Brain microvascular endothelial cell (primary cell): Measurements from ENCODE around the gene CXCL17.
A peak's percentile ranks its signal among the peaks of the same experiment; 100 is the strongest.

ENCODE experiments used
- DNase-seq: peaks from one replicate; pipeline ENCODE4 v3.0.0-alpha.2; 2020
- H3K27ac ChIP-seq: fragments of 250-450 bp; sonication (Bioruptor Pico); 2 replicates; pipeline ENCODE4 v1.5.1; 2020; ENCODE audit warnings: mild to moderate bottlenecking, moderate library complexity
- H3K27me3 ChIP-seq: fragments of 250-450 bp; sonication (Bioruptor Pico); replicated peaks from 2 replicates; pipeline ENCODE4 v1.5.1; 2020; ENCODE audit warnings: mild to moderate bottlenecking
- H3K36me3 ChIP-seq: fragments of 250-450 bp; sonication (Bioruptor Pico); replicated peaks from 2 replicates; pipeline ENCODE4 v1.5.1; 2020; ENCODE audit warnings: mild to moderate bottlenecking
- H3K4me3 ChIP-seq: 2 replicates; pipeline ENCODE4 v1.5.1; 2011; ENCODE audit warnings: low read depth, mild to moderate bottlenecking, control low read depth, low read length, moderate library complexity
- CTCF ChIP-seq: IDR thresholded peaks from 2 replicates; pipeline ENCODE4 v1.5.1; 2011; ENCODE audit warnings: low read depth, mild to moderate bottlenecking, moderate library complexity, low read length, control low read depth, inconsistent platforms; ENCODE audit errors: missing control alignments
- in situ Hi-C: cut with HindIII; loops from 2 replicates; pipeline ENCODE4 v1.10.0; 2017; ENCODE audit warnings: low sequenced_read_pairs, low pct_ligation_motif_present

Gene CXCL17

GRCh38 chr19:42402376-42403116, 40.2 kb downstream of the CXCL17 start:
- no peak overlapping the region for H3K4me3 ChIP-seq
- in situ Hi-C loops: no loop called here
- TF ChIP-seq CTCF: no peak
- H3K27me3 ChIP-seq: no peaks in the 10 kb centered on the region
- no peak overlapping the region for H3K27ac ChIP-seq
- no peak for DNase-seq
- H3K36me3 ChIP-seq: no peaks in the 10 kb centered on the region

DNA sequence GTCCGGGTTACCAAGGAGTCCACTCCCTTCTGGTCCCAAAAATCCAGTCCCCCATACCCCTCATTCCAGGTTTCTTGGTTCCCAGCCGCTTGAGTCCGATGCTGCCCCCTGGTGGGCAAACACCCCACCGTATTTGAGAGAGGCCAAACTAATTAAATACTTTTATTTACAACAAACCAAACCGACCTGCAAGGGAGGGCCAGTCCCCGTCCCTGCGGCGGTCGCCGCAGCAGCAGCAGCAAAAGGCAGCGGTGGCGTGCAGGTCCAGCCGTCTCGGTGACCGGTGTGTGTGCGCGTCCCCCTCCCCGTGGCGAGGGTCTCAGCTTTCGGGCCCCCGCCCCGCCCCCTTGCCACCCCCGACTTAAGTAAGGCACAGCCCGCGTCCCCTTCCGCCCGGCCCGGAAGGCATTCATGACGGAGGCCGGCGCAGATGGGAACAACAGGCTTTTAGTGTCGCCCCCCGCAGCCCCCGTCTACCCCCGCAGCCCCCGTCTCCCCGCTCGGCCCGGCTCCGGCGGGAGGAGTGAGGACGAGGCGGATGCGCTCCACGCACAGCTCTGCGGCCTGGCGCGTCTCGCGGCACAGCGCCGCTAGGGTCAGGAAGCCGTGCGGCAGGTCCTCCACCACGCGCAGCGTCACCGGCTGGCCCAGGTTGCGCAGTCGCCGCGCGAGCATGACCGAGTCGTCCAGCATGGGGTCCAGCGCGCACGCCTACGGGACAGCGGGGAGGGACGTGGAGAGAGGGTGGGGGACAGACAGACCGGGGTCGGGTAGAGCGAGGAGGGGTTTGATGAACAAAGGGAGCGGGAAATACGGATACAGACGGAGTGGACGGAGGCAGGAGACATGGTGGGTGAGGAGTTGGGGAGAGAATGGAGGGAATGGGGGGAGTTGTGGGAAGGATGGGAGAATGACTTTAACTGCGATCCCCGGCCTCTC, 41.1 kb downstream of the CXCL17 start:
- Histone ChIP-seq H3K36me3 (no peaks in the 10 kb centered on the region), H3K4me3 (peak overlapping the region; percentile 56), H3K27ac (no peak overlapping the region), H3K27me3 (no peaks in the 10 kb centered on the region)
- DNase-seq: peak; percentile 65
- in situ Hi-C loops: no loop called here
- TF ChIP-seq CTCF: peak; percentile 90

DNA sequence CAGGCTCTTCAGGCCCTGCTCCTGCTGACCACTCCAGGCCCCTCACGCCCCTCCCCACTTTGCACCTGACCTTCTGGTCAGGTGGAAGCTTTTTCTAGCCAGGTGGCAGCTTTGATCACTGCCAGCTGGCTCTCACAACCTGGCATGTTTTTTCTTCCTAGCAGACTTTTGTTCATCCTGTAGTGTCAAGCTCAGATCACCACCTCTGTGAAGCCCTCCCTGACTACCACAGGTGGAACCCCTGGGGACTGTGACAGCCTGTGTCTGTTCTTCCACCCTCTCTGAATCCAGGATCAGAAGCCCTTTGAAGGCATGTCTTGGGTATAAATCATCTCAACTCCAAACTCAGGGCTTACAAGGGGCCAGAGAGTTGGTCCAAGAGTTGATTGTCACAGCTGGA, 42.3 kb downstream of the CXCL17 start:
- H3K36me3 ChIP-seq: no peaks in the 10 kb centered on the region
- in situ Hi-C loops: no loop called here
- TF ChIP-seq CTCF: no peak
- H3K27me3 ChIP-seq: no peaks in the 10 kb centered on the region
- no peak overlapping the region for H3K27ac ChIP-seq
- no peak overlapping the region for H3K4me3 ChIP-seq
- DNase-seq: no peak

- in situ Hi-C loops: no loop called here
- peak overlapping the region; percentile 42 for H3K27ac ChIP-seq
- DNase-seq: no peak
- peak overlapping the region; percentile 75 for H3K4me3 ChIP-seq
- no peak for TF ChIP-seq CTCF
- no peaks in the 10 kb centered on the region for H3K27me3 ChIP-seq
- H3K36me3 ChIP-seq: no peaks in the 10 kb centered on the region
Observed at GRCh38 chr19:42397263-42398166, 45.2 kb downstream of the CXCL17 start.

DNA sequence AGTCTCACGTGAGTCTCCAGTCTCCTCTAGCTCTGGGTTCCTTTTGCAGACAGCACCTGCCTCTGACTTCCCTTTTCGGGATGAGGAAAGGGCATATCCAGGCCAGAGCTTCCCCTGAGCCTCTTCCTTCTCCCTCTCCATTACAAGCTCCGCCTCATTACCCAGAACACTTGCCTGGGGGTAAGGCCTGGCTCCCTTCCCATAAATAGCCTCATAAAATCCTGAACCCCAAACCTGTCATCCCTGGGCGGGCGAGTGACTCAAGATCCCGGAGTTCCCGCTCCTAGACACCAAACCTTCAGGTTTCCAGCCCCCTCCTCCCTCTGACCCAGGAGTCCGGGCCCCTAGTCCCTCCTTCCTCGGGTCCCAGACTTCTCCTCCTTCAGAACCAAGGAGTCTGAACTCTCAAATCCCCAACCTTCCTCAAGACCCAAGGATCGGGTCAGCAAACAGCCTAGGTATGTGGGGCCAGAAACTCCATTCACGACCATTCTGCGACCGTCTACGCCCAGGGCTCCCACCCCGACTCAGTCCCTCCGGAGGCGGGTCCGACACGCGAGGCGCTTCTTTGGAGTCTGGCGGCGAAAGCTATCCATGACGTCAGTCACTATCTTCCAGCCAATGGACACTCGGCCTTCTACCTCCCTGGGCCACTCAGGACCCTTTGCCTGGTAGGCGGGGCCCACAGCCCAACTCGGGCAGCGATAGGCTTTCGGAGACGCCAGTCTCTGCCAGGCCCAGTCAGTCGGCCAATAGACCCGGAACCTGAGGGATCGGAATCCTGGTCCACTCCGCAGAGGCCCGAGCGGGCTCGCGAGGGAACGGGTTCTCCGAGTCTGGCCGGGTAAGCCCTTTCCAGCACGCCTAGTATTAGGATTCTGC, 46.1 kb downstream of the CXCL17 start:
- no peak for TF ChIP-seq CTCF
- H3K4me3 ChIP-seq: peak overlapping the region; percentile 75
- H3K36me3 ChIP-seq: no peaks in the 10 kb centered on the region
- peak; percentile 100 for DNase-seq
- H3K27me3 ChIP-seq: no peaks in the 10 kb centered on the region
- peak overlapping the region; percentile 50 for H3K27ac ChIP-seq
- in situ Hi-C loops: no loop called here
